HTR-8/SVneo (cell line): ENCODE data around the gene SRL.
"Not testable (repeated sequence)": the region's sequence is repeated elsewhere in the genome, so short reads cannot be mapped to it uniquely, and the experiment has no call there.

ENCODE experiments used
- DNase-seq: peaks from one replicate; pipeline ENCODE4 v3.0.0; 2011; ENCODE audit warnings: low spot score, mixed read lengths; ENCODE audit not compliant: insufficient read length
- FAIRE-seq: peaks from 2 replicates; lab custom pipeline; 2011; peaks lifted over from hg19 to GRCh38; lab: Jason Lieb, UNC

The SRL gene

GRCh38 chr16:4262303-4262835, 20.5 kb upstream of the SRL start:
- FAIRE-seq, result no peak
- DNase-seq, result no peak

GRCh38 chr16:4261557-4262172, 19.8 kb upstream of the SRL start:
- FAIRE-seq, result no peak
- DNase-seq, result peak; percentile 36

- DNase-seq, result no peak
- FAIRE-seq, result no peak
These were observed 18.5 kb upstream of the SRL start for GRCh38 chr16:4260360-4260759.

DNA sequence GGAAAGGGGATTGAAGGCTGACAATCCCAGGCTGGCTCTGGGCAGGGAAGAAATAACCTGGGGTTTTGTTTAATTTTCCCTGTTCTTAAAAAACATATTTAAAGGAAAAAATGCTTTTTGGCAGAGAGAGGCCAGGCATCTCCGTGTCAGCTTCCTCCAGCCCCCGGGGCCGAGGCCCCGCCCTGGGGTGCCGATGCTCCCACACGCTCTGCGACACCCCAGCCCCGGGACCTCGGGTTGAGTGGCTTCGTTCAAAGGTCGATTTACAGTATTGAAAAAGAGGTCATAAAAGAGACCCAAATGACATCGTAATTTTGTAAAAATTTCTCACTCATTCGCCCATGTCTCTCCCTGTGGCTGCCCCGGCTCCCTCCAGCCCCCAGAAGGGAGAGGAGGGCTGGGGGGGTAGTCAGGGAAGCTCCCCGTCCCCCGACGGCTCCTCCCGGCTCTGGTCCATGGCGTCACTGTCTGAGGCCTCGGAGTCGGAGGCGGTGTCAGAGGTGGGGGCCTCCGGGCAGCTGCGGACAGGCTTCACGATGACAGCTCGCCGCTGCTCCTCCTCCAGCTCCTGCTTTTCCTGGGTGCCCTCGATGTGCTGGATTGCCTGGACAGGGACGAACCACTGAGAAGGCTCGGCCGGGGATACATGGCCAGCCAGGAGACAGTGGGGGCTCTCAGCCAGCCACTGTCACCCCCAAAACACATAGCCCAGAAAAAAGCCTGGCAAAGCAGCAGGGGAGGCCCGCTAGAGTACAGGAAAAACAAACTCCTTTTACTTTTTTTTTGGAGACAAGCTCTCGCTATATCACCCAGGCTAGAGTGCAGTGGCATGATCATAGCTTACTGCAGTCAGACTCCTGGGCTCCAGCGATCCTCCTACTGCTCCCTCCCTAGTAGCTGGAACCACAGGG, 16.0 kb upstream of the SRL start:
- DNase-seq (no peak), FAIRE-seq (no peak)

GRCh38 chr16:4253394-4254150, 11.7 kb upstream of the SRL start:
- peak; percentile 98 for DNase-seq
- peak; percentile 98 for FAIRE-seq

DNA sequence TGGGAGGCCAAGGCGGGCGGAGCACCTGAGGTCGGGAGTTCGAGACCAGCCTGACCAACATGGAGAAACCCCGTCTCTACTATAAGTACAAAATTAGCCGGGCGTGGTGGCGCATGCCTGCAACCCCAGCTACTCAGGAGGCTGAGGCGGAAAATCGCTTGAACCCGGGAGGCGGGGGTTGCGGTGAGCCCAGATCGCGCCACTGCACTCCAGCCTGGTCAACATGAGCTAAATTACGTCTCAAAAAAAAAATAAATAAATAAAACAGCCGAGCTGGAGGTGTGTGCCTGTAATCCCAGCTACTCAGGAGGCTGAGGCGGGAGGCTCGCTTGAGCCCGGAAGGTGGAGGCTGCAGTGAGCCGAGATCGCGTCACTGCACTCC, 11.1 kb upstream of the SRL start:
- DNase-seq, FAIRE-seq: not testable (repeated sequence)

- FAIRE-seq (no peak), DNase-seq (no peak)
These were observed 7.8 kb upstream of the SRL start for GRCh38 chr16:4249530-4250308.

DNA sequence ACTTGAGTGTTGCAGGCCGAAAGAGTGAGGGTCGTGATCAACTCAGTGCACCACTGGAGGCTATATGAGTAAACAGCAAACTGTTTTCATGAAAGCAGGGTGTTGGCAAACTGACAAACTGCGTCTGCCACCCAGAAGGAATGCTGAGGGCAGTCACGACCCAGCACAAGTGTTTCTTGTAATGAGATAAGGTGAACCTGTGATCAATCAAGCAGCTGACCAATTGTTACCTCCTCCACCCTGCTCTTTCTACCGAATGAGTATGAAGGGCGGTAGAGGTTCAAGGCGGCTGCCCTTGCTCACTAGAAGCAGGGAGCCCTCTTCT, 5.5 kb upstream of the SRL start:
- DNase-seq (no peak), FAIRE-seq (no peak)

GRCh38 chr16:4246777-4247459, 5.0 kb upstream of the SRL start:
- DNase-seq (no peak), FAIRE-seq (no peak)

GRCh38 chr16:4245077-4245791, 3.4 kb upstream of the SRL start:
- DNase-seq, result no peak
- no peak for FAIRE-seq

GRCh38 chr16:4244254-4245076, 2.6 kb upstream of the SRL start:
- no peak for DNase-seq
- no peak for FAIRE-seq

DNA sequence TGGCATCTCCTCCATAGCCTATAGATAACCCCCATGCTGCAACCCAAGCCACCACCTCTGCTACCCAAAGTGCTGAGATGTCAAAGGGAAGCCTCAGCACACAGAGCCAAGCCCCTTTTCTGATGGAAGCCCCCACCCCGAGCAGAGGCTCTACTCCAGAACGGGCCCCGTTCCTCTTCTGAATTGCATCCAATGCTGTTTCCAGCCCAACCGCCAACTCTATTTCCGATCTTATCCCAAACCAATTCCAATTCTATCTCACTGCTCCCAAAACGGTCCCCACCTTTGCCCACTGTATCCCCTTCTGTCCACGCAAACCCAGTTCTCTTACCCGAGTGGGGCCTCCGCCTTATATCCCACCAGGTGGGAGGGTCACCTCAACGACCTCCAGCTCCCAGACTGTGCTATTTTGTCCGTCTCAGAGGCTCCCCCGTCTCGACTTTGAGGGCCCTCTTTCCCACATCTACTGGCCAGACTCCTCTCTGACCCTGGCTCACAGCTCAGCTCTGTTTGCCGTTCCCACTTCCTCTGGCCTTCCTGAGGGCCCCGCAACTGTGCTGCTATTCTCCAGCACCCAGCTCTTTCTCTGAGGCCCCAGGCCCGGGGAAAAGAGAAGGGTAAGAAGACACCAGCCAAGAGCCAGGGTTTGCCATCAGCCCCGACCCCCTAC, 487 bp downstream of the SRL start:
- no peak for DNase-seq

DNA sequence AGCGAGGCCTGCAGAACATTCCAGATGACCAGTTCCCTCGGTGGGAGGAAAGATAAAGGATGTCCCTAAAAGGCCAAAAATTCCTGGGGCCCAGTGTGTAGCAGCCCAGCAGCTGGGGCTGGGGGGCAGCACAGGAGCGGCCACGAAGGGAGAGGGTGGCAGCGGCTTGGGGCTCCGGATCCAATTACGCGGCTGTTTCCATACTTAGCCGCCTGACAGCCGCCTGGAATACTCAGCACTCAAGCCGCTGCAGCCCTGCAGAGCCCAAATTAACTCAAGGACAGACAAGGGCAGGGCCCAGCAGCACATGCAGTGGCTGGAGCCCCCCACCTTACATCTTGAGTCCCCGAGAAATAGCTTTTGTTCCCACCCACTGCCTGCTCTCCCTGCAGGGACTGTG, 1.3 kb downstream of the SRL start:
- no peak for FAIRE-seq

More for the DNA sequence above, 487 bp downstream of the SRL start:
- no peak for FAIRE-seq

GRCh38 chr16:4239682-4240175, 2.2 kb downstream of the SRL start:
- no peak for FAIRE-seq
- no peak for DNase-seq

More for the DNA sequence above, 1.3 kb downstream of the SRL start:
- DNase-seq, result no peak

- FAIRE-seq, result no peak
- no peak for DNase-seq
These were observed 2.9 kb downstream of the SRL start for GRCh38 chr16:4239020-4239419.

- FAIRE-seq (no peak), DNase-seq (no peak)
These were observed 8.4 kb downstream of the SRL start for GRCh38 chr16:4233431-4233830.
